Measurements from ENCODE around the gene MCTP2. TPM values are rescaled to one million over a fixed set of nuclear protein-coding genes. Genes with fewer than 3 reads are reported as not detected.

MCTP2 gene
- total RNA-seq, 2 donors from 2014 or later = 25.4 to 46.3 TPM

- Histone ChIP-seq H3K4me1 (replicated peaks) (no peaks in the 10 kb centered on the region), H3K4me3 (no peak overlapping the region), H3K27ac (no peak overlapping the region), H3K27me3 (replicated peaks; ENCODE audit: insufficient read depth) (no peaks in the 10 kb centered on the region), H3K9me3 (no peaks in the 10 kb centered on the region), H3K36me3 (no peaks in the 10 kb centered on the region)
- TF ChIP-seq POLR2A (IDR thresholded peaks at IDR 0.05) (no peak), POLR2AphosphoS5 (IDR thresholded peaks at IDR 0.05) (no peak), CTCF (IDR thresholded peaks at IDR 0.05) (no peak)
- no peak for DNase-seq (ENCODE audit: low spot score)
- intact Hi-C loops (cut with DNase I) = no loop called here
- 90% methylated on average over 1 of the region's 1 CpG for WGBS
These were observed 235.7 kb downstream of the MCTP2 start for GRCh38 chr15:94467034-94467433.

GRCh38 chr15:94470492-94470891, 239.1 kb downstream of the MCTP2 start:
- H3K9me3 ChIP-seq = no peaks in the 10 kb centered on the region
- 11% methylated on average over 2 of the region's 2 CpGs for WGBS
- TF ChIP-seq POLR2AphosphoS5 (IDR thresholded peaks at IDR 0.05) (peak; percentile 75), CTCF (IDR thresholded peaks at IDR 0.05) (no peak), POLR2A (IDR thresholded peaks at IDR 0.05) (no peak)
- no peaks in the 10 kb centered on the region for H3K4me1 ChIP-seq (replicated peaks)
- no peak overlapping the region for H3K27ac ChIP-seq
- no peak overlapping the region for H3K4me3 ChIP-seq
- DNase-seq (ENCODE audit: low spot score) = no peak
- H3K36me3 ChIP-seq = no peaks in the 10 kb centered on the region
- intact Hi-C loops (cut with DNase I) = no loop called here
- no peaks in the 10 kb centered on the region for H3K27me3 ChIP-seq (replicated peaks; ENCODE audit: insufficient read depth)

- Histone ChIP-seq H3K27ac (no peak overlapping the region), H3K27me3 (replicated peaks; ENCODE audit: insufficient read depth) (no peaks in the 10 kb centered on the region), H3K4me1 (replicated peaks) (no peaks in the 10 kb centered on the region), H3K4me3 (no peak overlapping the region), H3K36me3 (no peaks in the 10 kb centered on the region), H3K9me3 (no peaks in the 10 kb centered on the region)
- no peak for TF ChIP-seq CTCF (IDR thresholded peaks at IDR 0.05)
- no peak for TF ChIP-seq POLR2A (IDR thresholded peaks at IDR 0.05)
- TF ChIP-seq POLR2AphosphoS5 (IDR thresholded peaks at IDR 0.05) = no peak
- DNase-seq (ENCODE audit: low spot score) = no peak
- WGBS = 91% methylated on average over 5 of the region's 5 CpGs
- intact Hi-C loops (cut with DNase I) = no loop called here
These were observed 245.3 kb downstream of the MCTP2 start for GRCh38 chr15:94476686-94477085.

GRCh38 chr15:94477913-94478553, 246.7 kb downstream of the MCTP2 start:
- no peaks in the 10 kb centered on the region for H3K27me3 ChIP-seq (replicated peaks; ENCODE audit: insufficient read depth)
- no peak overlapping the region for H3K4me3 ChIP-seq
- intact Hi-C loops (cut with DNase I) = no loop called here
- no peaks in the 10 kb centered on the region for H3K36me3 ChIP-seq
- WGBS = 94% methylated on average over 7 of the region's 7 CpGs
- DNase-seq (ENCODE audit: low spot score) = no peak
- TF ChIP-seq POLR2A (IDR thresholded peaks at IDR 0.05) (no peak), POLR2AphosphoS5 (IDR thresholded peaks at IDR 0.05) (no peak), CTCF (IDR thresholded peaks at IDR 0.05) (no peak)
- no peaks in the 10 kb centered on the region for H3K4me1 ChIP-seq (replicated peaks)
- no peak overlapping the region for H3K27ac ChIP-seq
- no peaks in the 10 kb centered on the region for H3K9me3 ChIP-seq

GRCh38 chr15:94478763-94479162, 247.4 kb downstream of the MCTP2 start:
- no peak for DNase-seq (ENCODE audit: low spot score)
- intact Hi-C loops (cut with DNase I) = no loop called here
- TF ChIP-seq CTCF (IDR thresholded peaks at IDR 0.05) = no peak
- no peak for TF ChIP-seq POLR2AphosphoS5 (IDR thresholded peaks at IDR 0.05)
- TF ChIP-seq POLR2A (IDR thresholded peaks at IDR 0.05) = no peak
- Histone ChIP-seq H3K27ac (no peak overlapping the region), H3K4me1 (replicated peaks) (no peaks in the 10 kb centered on the region), H3K9me3 (no peaks in the 10 kb centered on the region), H3K36me3 (no peaks in the 10 kb centered on the region), H3K4me3 (no peak overlapping the region), H3K27me3 (replicated peaks; ENCODE audit: insufficient read depth) (no peaks in the 10 kb centered on the region)
- WGBS = 94% methylated on average over 8 of the region's 8 CpGs
